GM10847 (cell line): ENCODE data around the gene TINAG.

ENCODE experiments used
- POLR2A ChIP-seq: IDR thresholded peaks from 2 replicates; pipeline ENCODE4 v1.6.1; 2011; ENCODE audit not compliant: insufficient read length; ENCODE audit errors: extremely low read depth

The TINAG gene

GRCh38 chr6:54291146-54291545, 17.1 kb upstream of the TINAG start:
- no peak for TF ChIP-seq POLR2A

DNA sequence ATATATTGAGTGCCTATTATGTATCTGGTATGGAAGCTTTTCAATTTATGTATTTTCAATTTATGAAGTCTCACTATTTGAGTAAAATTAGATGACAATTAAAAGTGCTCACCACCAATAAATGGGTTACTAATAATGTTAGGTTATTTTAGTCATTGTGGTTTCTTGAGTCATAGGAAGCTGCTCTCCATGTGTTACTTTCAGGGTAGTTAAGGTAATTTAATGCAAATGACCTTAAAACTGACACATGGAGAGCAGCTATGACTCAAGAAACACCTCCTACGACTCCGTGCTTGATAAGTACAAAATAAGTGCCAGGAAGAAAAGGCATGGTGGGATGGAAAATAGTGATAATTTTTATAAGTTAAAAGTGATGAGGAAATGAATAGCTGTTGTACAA, 16.5 kb upstream of the TINAG start:
- no peak for TF ChIP-seq POLR2A

DNA sequence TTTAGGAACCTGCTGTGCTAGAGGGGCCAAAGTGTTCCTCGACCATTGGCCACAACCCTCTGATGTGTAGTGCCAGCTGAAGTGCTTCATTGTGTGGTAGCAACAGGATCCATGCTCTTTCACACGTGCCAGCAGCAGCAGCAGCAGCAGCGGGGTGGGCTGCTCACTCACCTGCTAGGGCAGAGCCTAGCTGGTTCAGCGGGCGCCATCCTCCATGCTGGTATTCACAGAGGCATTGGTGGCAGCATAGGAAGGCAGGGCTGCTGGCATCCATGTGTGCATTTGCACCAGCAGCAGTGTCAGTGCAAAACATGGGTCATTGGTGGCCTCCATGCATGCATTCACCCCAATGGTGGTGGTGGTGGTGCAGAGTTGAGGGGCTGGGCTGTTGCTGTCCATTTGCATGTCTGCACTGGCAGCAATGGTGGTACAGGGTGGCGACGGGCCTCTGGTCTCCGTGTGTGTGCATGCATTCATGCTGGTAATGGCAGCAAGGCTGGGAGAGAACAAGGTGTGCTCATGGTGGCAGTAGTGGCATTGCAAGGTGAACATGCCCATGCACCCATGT, 13.2 kb upstream of the TINAG start:
- TF ChIP-seq POLR2A = no peak

DNA sequence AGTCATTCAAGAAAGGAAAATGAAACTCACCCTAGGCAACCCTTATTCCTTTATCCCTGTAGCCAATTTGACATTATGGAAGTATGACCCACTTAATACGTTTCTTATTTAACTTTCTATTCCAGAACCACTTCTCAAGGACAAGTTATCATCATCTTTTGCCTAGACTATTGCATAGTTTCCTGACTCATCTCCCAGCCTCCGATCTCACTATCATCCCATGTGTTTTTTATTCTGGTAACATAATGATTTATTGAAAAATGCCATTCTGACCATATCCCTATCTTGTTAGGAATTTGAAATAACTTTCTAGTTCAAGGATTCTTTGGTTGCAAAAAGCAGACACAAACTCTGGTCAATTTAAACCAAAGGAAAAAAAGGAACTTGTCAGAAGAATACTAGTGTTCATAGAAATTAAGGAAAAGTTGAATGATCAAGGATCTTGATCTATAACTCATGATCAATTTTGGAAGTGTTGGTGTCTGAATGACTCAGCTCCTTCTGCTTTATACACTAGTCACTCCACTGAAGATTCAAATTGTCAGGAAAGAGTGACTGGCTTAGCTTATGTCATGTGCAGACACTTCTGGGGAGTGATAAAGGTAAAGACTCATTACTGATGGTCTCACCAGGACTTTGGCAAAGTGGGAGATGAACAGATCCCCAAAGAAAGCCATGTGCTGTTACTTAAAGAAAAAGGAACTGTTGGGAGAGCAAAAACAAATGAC, 8.5 kb upstream of the TINAG start:
- no peak for TF ChIP-seq POLR2A

GRCh38 chr6:54301770-54302169, 6.5 kb upstream of the TINAG start:
- TF ChIP-seq POLR2A = no peak

- no peak for TF ChIP-seq POLR2A
Observed at GRCh38 chr6:54307439-54307910, 766 bp upstream of the TINAG start.

- TF ChIP-seq POLR2A = no peak
Observed at GRCh38 chr6:54308986-54309315, 710 bp downstream of the TINAG start.

DNA sequence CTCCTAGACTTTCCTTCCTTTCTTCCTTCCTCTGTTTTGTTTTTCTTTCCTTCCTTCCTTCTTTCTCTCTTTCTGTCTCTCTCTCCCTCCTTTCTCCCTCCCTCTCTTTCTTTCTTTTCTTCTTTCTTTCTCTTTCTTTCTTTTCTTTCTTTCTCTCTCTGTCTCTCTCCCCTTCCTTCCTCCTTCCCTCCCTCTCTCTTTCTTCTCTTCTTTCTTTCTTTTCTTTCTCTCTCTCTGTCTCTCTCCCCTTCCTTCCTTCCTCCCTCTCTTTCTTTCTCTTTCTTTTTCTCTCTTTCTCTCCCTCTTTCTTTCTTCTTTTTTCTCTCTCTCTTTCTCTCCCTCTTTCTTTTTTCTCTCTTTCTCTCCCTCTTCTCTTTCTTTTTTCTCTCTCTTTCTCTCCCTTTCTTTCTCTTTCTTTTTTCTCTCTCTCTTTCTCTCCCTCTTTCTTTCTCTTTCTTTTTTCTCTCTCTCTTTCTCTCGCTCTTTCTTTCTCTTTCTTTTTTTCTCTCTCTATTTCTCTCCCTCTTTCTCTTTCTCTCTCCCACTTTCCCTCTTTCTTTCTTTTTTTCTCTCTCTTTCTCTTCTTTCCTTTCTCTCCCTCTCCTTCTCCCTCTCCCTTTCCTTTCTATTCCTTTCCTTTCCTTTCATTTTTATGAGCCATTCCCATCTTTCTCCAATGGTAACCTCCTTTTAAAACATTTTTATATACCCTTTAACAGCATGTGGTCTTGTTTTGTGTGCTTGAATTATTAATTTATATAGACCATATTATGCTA, 2.3 kb downstream of the TINAG start:
- no peak for TF ChIP-seq POLR2A

- TF ChIP-seq POLR2A = no peak
Observed at GRCh38 chr6:54315656-54316055, 7.4 kb downstream of the TINAG start.

GRCh38 chr6:54320871-54321270, 12.6 kb downstream of the TINAG start:
- no peak for TF ChIP-seq POLR2A

GRCh38 chr6:54327631-54328030, 19.4 kb downstream of the TINAG start:
- TF ChIP-seq POLR2A = no peak

DNA sequence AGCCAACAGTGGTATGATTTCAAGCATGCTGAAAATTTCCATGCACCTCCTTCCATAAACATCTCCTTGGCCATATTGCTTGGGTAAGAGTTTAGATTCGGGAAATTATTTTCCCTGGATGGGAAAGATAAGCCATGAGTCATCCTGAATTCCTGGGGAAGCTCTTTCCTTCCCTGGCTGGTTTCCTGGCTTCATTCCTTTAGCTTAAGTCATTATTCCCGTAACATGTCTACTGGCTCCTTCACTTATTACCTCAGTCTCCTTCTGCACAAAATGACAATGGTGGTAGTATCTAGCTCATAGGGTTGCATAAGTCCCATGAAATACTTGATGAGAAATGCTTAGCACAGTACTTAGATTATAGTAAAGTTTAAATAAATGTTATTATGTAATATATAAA, 27.6 kb downstream of the TINAG start:
- TF ChIP-seq POLR2A = no peak

DNA sequence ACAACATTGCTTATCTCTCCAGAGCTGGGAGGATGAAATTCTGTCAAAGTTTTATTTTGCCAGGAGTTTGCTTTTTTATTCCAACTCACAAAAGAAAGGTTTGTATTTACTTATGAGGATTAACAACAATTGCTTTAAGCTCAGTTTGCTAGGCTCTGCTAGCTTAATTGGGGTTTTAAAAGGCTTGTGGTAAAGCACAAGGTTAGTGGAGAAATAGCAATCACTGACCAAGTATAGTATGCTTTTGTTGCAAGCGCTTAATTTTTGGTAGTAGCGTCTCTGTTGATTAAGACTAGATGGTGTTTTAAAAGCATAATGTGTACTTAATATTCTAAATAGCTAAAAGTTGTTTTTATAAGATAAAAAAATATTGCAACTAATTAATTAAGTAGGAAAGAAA, 45.7 kb downstream of the TINAG start:
- no peak for TF ChIP-seq POLR2A

- no peak for TF ChIP-seq POLR2A
Observed at GRCh38 chr6:54354608-54355007, 46.4 kb downstream of the TINAG start.

DNA sequence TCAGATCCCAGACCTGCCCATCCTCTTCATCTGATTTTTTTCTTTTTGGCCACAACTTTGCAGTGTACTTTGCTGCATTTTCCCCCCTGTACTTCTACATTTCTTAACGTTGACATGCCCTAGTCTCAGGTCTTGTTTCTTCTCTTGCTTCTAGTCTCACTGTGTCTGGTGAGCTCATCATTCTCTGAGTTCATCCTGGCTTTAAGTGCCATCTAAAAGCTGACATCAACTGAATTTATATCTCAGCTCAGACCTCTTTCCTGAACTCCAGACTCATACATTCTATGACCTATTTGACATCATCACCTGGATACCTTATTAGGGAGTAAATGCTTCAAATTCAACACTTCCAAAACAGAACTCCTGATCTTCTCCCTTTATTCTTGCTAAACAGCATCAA, 48.9 kb downstream of the TINAG start:
- TF ChIP-seq POLR2A = no peak

DNA sequence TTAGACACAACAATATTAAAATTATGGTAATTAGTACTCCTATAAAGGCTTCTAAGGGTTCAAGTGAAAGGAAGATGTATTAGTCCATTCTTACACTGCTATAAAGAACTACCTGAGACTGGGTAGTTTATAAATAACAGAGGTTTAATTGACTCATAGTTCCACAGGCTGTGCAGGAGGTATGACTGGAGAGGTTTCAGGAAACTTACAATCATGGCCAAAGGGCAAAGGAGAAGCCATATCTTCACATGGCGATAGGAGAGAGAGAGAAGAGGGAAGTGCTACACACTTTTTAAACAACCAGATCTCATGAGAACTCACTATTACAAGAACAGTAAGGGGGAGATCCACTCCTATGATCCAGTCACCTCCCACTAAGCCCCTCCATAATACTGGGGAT, 52.9 kb downstream of the TINAG start:
- no peak for TF ChIP-seq POLR2A
